Muscle of leg (tissue), 11 donors: ENCODE measurements around the gene AGRN. TPM values are rescaled to one million over a fixed set of nuclear protein-coding genes. Genes with fewer than 3 reads are reported as not detected.
"Not testable (repeated sequence)": the region's sequence is repeated elsewhere in the genome, so short reads cannot be mapped to it uniquely, and the experiment has no call there.

Source experiments
- DNase-seq: peaks from one replicate; pipeline ENCODE4 v3.0.0; 2013
- H3K27ac ChIP-seq: one replicate; pipeline ENCODE4 v1.5.1; 2013; ENCODE audit warnings: mild to moderate bottlenecking, low read length, control low read depth
- H3K27me3 ChIP-seq: one replicate; pipeline ENCODE4 v1.6.1; 2013; ENCODE audit warnings: low read length; ENCODE audit not compliant: control insufficient read depth, insufficient read depth
- H3K36me3 ChIP-seq: one replicate; pipeline ENCODE4 v1.6.1; 2013; ENCODE audit warnings: low read length; ENCODE audit not compliant: control insufficient read depth, insufficient read depth
- H3K4me1 ChIP-seq: one replicate; pipeline ENCODE4 v1.6.1; 2013; ENCODE audit warnings: low read length; ENCODE audit not compliant: control insufficient read depth, insufficient read depth
- H3K4me3 ChIP-seq: one replicate; pipeline ENCODE4 v1.5.1; 2013; ENCODE audit warnings: low read length, control low read depth
- H3K9me3 ChIP-seq: replicated peaks from 2 replicates; pipeline ENCODE4 v1.6.1; 2013; ENCODE audit warnings: low read depth, low read length; ENCODE audit not compliant: control insufficient read depth
- WGBS: methylation state at CpG from one replicate; pipeline ENCODE4 v1.1.5; 2013; ENCODE audit warnings: missing lambda C conversion rate; ENCODE audit not compliant: insufficient coverage; 5-methylcytosine and 5-hydroxymethylcytosine counted together
- polyA plus RNA-seq, 8 donors: library from polyadenylated mRNA; unstranded; fragments of 120-200 nt; gene quantifications; one replicate each; pipeline versions ENCODE4 v1.2.1 to v1.2.3, GENCODE V29; 2013; ENCODE audit warnings: inconsistent platforms in 1 of 8, low replicate concordance in 1 of 8; ENCODE audit not compliant: insufficient read length in 8 of 8, insufficient read depth in 1 of 8
- total RNA-seq: library from RNA; stranded (reverse); fragments of 120-200 nt; gene quantifications from one replicate; pipeline ENCODE4 v1.2.4, GENCODE V29; 2013

The AGRN gene
- total and polyA plus RNA-seq, 9 donors = 16.0 to 92.0 (median 58.0) TPM

GRCh38 chr1:1030867-1031658 is 11.1 kb downstream of the AGRN start:
- H3K27me3 ChIP-seq = peaks cover 34% of the 10 kb centered on the region
- H3K9me3 ChIP-seq, DNase-seq, H3K27ac ChIP-seq, H3K4me3 ChIP-seq, H3K36me3 ChIP-seq: not testable (repeated sequence)
- 53% methylated on average over 6 of the region's 7 CpGs for WGBS
- H3K4me1 ChIP-seq = peaks cover 42% of the 10 kb centered on the region

GRCh38 chr1:1031659-1032235 is 11.8 kb downstream of the AGRN start:
- WGBS = 73% methylated on average over 11 of the region's 11 CpGs
- Histone ChIP-seq H3K9me3 (no peaks in the 10 kb centered on the region), H3K4me3 (no peak overlapping the region), H3K27ac (no peak overlapping the region), H3K4me1 (peaks cover 36% of the 10 kb centered on the region), H3K27me3 (peaks cover 34% of the 10 kb centered on the region), H3K36me3 (peaks cover 5% of the 10 kb centered on the region)
- no peak for DNase-seq

GRCh38 chr1:1032424-1032823 is 12.5 kb downstream of the AGRN start:
- Histone ChIP-seq H3K36me3 (peaks cover 7% of the 10 kb centered on the region), H3K27me3 (peaks cover 34% of the 10 kb centered on the region), H3K4me3 (peak overlapping the region; percentile 26), H3K4me1 (peaks cover 33% of the 10 kb centered on the region), H3K27ac (no peak overlapping the region), H3K9me3 (no peaks in the 10 kb centered on the region)
- no peak for DNase-seq
- WGBS = 23% methylated on average over 16 of the region's 16 CpGs

- Histone ChIP-seq H3K4me3 (peak overlapping the region; percentile 26), H3K27me3 (peaks cover 36% of the 10 kb centered on the region), H3K4me1 (peaks cover 33% of the 10 kb centered on the region), H3K27ac (no peak overlapping the region), H3K36me3 (peaks cover 4% of the 10 kb centered on the region), H3K9me3 (no peaks in the 10 kb centered on the region)
- 0% methylated on average over 72 of the region's 73 CpGs for WGBS
- DNase-seq = peak; percentile 82
Measured at GRCh38 chr1:1033009-1033587, 13.2 kb downstream of the AGRN start.

DNA sequence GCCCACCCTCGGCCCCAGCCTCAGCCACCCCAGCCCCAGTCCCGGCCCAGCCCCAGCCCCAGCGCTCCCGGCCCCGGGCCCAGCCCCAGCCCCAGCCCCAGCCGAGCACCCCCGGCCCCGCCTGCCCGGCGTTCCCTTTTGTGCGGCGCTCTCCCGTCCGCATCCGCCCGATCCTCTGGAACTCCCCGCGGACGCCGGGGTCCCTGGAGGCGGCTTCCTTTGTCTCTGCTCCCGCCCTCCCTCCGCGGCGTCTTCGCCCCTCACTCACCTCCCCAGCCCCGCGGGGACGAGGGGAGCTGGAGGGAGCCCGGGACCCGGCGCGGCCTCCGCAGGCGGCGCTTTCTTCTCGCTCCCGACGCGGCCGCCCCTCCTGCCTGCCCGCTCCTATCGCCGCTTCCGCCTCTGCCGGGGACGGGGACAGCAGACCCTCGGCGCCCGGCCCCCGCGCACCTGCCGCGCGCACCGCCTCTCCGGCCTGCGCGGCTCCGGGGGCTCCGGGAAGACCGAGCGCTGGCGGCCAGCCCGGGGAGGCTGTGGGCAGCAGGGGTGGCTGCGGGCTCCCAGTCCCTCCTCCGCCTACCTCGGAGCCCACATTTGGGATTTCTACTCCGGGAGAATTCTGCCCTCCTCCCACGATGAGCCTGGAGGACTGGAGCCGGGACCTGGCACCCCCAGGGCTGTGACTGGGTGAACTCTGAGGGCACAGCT is 14.0 kb downstream of the AGRN start:
- Histone ChIP-seq H3K4me3 (no peak overlapping the region), H3K4me1 (peaks cover 33% of the 10 kb centered on the region), H3K27me3 (peaks cover 44% of the 10 kb centered on the region), H3K27ac (no peak overlapping the region), H3K9me3 (no peaks in the 10 kb centered on the region), H3K36me3 (peaks cover 4% of the 10 kb centered on the region)
- DNase-seq = no peak
- under 1% methylated on average over 68 of the region's 71 CpGs for WGBS

DNA sequence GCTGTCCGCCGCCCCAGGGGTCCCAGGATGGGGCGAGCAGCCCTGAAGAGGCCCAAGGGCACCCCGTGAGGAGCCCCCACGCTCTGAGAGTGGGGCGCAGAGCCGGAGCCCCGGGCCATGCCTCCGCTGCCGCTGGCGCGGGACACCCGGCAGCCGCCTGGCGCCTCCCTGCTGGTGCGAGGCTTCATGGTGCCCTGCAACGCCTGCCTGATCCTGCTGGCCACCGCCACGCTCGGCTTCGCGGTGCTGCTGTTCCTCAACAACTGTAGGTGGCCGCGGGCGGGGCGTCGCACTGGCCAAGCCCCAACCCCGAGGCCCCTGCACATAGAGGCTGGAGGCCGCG is 14.5 kb downstream of the AGRN start:
- 26% methylated on average over 27 of the region's 30 CpGs for WGBS
- Histone ChIP-seq H3K9me3 (no peaks in the 10 kb centered on the region), H3K36me3 (peaks cover 4% of the 10 kb centered on the region), H3K4me3 (no peak overlapping the region), H3K27ac (no peak overlapping the region), H3K4me1 (peaks cover 37% of the 10 kb centered on the region), H3K27me3 (peaks cover 49% of the 10 kb centered on the region)
- DNase-seq = no peak

DNA sequence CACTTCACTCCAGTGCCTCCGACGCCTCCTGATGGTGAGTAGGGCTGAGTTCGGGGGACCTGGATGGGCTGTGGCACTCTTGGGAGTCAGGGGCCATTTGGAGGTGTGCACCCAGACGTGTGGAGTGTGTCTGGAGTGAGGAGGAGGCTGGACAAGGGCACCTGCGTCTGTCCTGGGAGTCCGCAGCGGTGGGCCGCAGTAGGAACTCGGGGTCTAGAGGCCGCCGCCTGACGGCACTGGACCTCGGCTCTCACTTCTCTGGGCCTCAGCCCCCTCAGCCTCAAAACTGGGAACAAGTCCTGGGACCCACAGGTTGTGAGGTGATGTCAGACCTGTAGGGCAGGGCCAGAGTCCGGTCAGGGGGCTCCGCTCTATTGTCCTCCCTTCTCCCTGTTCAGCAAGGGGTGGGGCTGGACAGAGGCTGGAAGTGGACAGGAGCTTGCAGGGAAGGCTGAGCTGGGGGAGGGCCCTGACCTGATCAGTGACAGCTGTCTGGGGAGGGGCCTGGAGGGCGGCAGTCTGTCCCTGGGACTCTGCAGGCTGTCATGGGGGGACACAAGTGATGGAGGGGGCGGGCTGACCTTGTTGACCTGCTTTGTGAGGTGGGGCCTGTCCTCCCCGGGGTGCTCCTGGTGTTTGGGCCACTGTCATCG is 15.5 kb downstream of the AGRN start:
- Histone ChIP-seq H3K27ac (no peak overlapping the region), H3K4me3 (no peak overlapping the region), H3K4me1 (peaks cover 46% of the 10 kb centered on the region), H3K27me3 (peaks cover 59% of the 10 kb centered on the region), H3K36me3 (peaks cover 4% of the 10 kb centered on the region), H3K9me3 (no peaks in the 10 kb centered on the region)
- 95% methylated on average over 12 of the region's 19 CpGs for WGBS
- DNase-seq = no peak

GRCh38 chr1:1037366-1038327 is 17.7 kb downstream of the AGRN start:
- H3K4me3 ChIP-seq = no peak overlapping the region
- H3K27me3 ChIP-seq = peaks cover 52% of the 10 kb centered on the region
- no peaks in the 10 kb centered on the region for H3K9me3 ChIP-seq
- H3K36me3 ChIP-seq = peaks cover 6% of the 10 kb centered on the region
- WGBS = 85% methylated on average over 22 of the region's 30 CpGs
- no peak overlapping the region for H3K27ac ChIP-seq
- no peak for DNase-seq
- H3K4me1 ChIP-seq = peaks cover 29% of the 10 kb centered on the region

DNA sequence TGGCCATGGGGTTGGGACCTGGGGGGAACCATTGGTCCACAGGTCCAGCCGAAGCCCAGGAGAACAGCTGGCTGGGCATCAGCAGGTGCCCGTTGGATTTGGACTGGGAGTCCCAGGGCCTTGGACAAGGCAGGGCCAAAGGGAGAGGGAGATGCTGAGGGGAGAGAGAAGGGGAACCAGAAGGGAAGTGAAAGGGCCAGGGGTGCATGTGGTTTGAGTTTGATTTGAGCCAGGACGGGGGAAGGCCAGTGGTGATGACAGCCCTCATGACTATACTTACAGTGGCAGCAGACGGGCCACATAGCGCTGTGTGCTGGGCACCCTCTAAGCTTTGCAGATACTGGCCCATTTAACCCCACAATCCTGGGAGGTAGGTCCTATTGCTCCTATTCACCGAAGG is 18.8 kb downstream of the AGRN start:
- Histone ChIP-seq H3K4me1 (peaks cover 24% of the 10 kb centered on the region), H3K4me3 (no peak overlapping the region), H3K27me3 (peaks cover 46% of the 10 kb centered on the region), H3K27ac (no peak overlapping the region), H3K9me3 (no peaks in the 10 kb centered on the region), H3K36me3 (peaks cover 16% of the 10 kb centered on the region)
- WGBS = 62% methylated on average over 2 of the region's 6 CpGs
- DNase-seq = no peak
